IPS DF 6.9 (cell line): ENCODE measurements around the gene TTC23.

Experiments
- DNase-seq: peaks from one replicate; pipeline ENCODE4 v3.0.0-alpha.2; 2013; ENCODE audit warnings: low read depth, low spot score
- H3K27ac ChIP-seq: one replicate; pipeline ENCODE4 v1.5.1; 2013; ENCODE audit warnings: low read length, control low read depth
- H3K27me3 ChIP-seq: 2 replicates; pipeline ENCODE4 v1.6.1; 2013; ENCODE audit warnings: mild to moderate bottlenecking, low read length; ENCODE audit not compliant: control insufficient read depth, insufficient read depth
- H3K36me3 ChIP-seq: 2 replicates; pipeline ENCODE4 v1.6.1; 2013; ENCODE audit warnings: low read length; ENCODE audit not compliant: control insufficient read depth, insufficient read depth
- H3K4me1 ChIP-seq: 2 replicates; pipeline ENCODE4 v1.6.1; 2013; ENCODE audit warnings: low read length; ENCODE audit not compliant: control insufficient read depth, insufficient read depth
- H3K4me3 ChIP-seq: 2 replicates; pipeline ENCODE4 v1.5.1; 2013; ENCODE audit warnings: mild to moderate bottlenecking, low read length
- H3K9me3 ChIP-seq: 2 replicates; pipeline ENCODE4 v1.6.1; 2013; ENCODE audit warnings: low read length, inconsistent platforms; ENCODE audit not compliant: control insufficient read depth, insufficient read depth
- WGBS: extraction: QIAGEN DNeasy Blood & Tissue Kit; methylation state at CpG from one replicate; pipeline ENCODE4 v1.1.7; 2013; ENCODE audit warnings: mixed read lengths, missing lambda C conversion rate; ENCODE audit not compliant: insufficient read length, insufficient coverage; 5-methylcytosine and 5-hydroxymethylcytosine counted together

The TTC23 gene

DNA sequence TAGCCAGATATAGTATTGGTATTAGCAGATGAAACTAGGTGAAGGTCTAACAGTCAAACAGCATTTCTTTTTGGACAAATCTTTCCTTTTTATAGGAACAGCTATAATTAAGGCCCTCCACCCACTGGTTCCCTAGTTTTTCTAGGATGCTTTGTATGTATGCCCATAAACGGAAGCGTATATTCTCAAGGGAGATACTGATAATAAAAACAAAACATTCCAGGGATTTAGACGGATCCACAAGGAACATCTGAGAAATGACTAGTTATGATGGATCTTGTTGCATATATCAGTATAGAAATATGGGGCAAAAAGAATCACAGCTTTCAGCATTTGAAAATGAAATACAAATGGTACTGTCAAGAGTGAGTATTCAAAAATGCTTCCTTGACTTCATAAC is 24.4 kb upstream of the TTC23 start:
- Histone ChIP-seq H3K4me3 (no peak overlapping the region), H3K27me3 (no peaks in the 10 kb centered on the region), H3K4me1 (no peaks in the 10 kb centered on the region), H3K36me3 (no peaks in the 10 kb centered on the region), H3K27ac (no peak overlapping the region), H3K9me3 (no peaks in the 10 kb centered on the region)
- no peak for DNase-seq
- WGBS, result no CpG with 5 or more reads among the region's 3 CpGs

GRCh38 chr15:99268431-99268830 is 19.1 kb upstream of the TTC23 start:
- WGBS, result no CpG with 5 or more reads among the region's 5 CpGs
- Histone ChIP-seq H3K4me3 (no peak overlapping the region), H3K9me3 (no peaks in the 10 kb centered on the region), H3K36me3 (no peaks in the 10 kb centered on the region), H3K27me3 (no peaks in the 10 kb centered on the region), H3K27ac (no peak overlapping the region), H3K4me1 (0 out of 2 replicates have a peak, but pooled peaks cover 3% of the 10 kb centered on the region)
- no peak for DNase-seq

- Histone ChIP-seq H3K4me3 (no peak overlapping the region), H3K27me3 (no peaks in the 10 kb centered on the region), H3K36me3 (no peaks in the 10 kb centered on the region), H3K9me3 (no peaks in the 10 kb centered on the region), H3K27ac (no peak overlapping the region), H3K4me1 (0 out of 2 replicates have a peak, but pooled peaks cover 3% of the 10 kb centered on the region)
- WGBS, result no CpG with 5 or more reads among the region's 3 CpGs
- no peak for DNase-seq
Measured at GRCh38 chr15:99267957-99268356, 18.6 kb upstream of the TTC23 start.

DNA sequence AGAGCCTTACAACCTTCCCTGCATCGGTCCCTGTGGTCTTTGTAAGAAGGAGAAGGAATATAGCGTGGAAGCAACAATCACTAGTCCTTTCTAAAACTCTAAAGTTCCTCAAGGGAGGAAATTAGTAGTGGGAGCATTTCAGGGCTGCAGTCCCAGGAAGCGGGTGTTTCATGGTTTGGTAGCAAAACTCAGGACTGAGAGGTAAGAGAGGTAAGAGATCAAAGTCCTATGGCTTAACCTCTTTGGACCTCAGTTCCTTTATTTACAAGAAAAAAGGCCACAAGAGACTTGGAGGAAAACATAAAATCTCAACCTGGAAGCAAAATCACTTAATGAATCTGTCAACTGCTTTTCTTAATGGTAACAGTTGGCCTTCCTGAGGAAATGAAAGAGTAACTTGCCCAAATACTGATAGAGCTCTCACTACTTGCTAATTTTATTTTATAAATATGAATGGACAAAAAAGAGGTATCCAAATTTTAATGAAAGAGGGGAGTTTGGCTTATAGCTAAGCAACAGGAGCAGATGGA is 16.2 kb upstream of the TTC23 start:
- H3K36me3 ChIP-seq, result no peaks in the 10 kb centered on the region
- DNase-seq, result no peak
- no peak overlapping the region for H3K27ac ChIP-seq
- no peak overlapping the region for H3K4me3 ChIP-seq
- no peaks in the 10 kb centered on the region for H3K27me3 ChIP-seq
- no peaks in the 10 kb centered on the region for H3K9me3 ChIP-seq
- no CpG with 5 or more reads among the region's 3 CpGs for WGBS
- H3K4me1 ChIP-seq, result 0 out of 2 replicates have a peak, but pooled peaks cover 3% of the 10 kb centered on the region

- no peak overlapping the region for H3K4me3 ChIP-seq
- H3K27me3 ChIP-seq, result no peaks in the 10 kb centered on the region
- no peak overlapping the region for H3K27ac ChIP-seq
- no peak for DNase-seq
- no peaks in the 10 kb centered on the region for H3K36me3 ChIP-seq
- H3K4me1 ChIP-seq, result 0 out of 2 replicates have a peak, but pooled peaks cover 3% of the 10 kb centered on the region
- no peaks in the 10 kb centered on the region for H3K9me3 ChIP-seq
- no CpG with 5 or more reads among the region's 5 CpGs for WGBS
Measured at GRCh38 chr15:99264125-99264524, 14.7 kb upstream of the TTC23 start.

GRCh38 chr15:99257107-99257750 is 7.8 kb upstream of the TTC23 start:
- no peak for DNase-seq
- Histone ChIP-seq H3K36me3 (no peaks in the 10 kb centered on the region), H3K4me3 (no peak overlapping the region), H3K4me1 (no peaks in the 10 kb centered on the region), H3K27me3 (no peaks in the 10 kb centered on the region), H3K27ac (no peak overlapping the region), H3K9me3 (no peaks in the 10 kb centered on the region)
- WGBS, result no CpG with 5 or more reads among the region's 12 CpGs

GRCh38 chr15:99253381-99254090 is 4.2 kb upstream of the TTC23 start:
- Histone ChIP-seq H3K4me3 (no peak overlapping the region), H3K9me3 (no peaks in the 10 kb centered on the region), H3K4me1 (no peaks in the 10 kb centered on the region), H3K27ac (no peak overlapping the region), H3K27me3 (no peaks in the 10 kb centered on the region), H3K36me3 (no peaks in the 10 kb centered on the region)
- 100% methylated on average over 2 of the region's 6 CpGs for WGBS
- no peak for DNase-seq

DNA sequence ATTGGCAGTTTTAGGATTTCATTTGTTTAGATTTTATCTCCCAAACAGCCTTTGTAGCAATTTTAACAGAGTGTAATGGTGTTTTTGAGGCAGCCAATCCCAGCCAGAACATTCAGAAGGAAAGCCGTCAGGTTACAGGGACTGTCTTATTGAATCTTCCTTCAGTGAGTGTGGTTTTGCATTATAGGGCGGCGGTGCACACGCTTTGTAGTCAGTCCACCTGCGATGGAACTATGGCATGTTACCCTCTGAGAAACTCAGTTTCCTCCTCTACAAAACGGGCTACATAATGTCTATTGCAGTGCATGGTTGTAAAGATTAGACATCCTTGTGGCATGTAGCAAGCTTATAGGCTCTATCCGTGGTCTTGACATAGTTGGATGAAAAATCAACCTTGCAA is 2.9 kb upstream of the TTC23 start:
- no peak for DNase-seq
- Histone ChIP-seq H3K9me3 (no peaks in the 10 kb centered on the region), H3K27ac (no peak overlapping the region), H3K27me3 (no peaks in the 10 kb centered on the region), H3K4me3 (no peak overlapping the region), H3K36me3 (no peaks in the 10 kb centered on the region), H3K4me1 (no peaks in the 10 kb centered on the region)
- WGBS, result no CpG with 5 or more reads among the region's 7 CpGs

DNA sequence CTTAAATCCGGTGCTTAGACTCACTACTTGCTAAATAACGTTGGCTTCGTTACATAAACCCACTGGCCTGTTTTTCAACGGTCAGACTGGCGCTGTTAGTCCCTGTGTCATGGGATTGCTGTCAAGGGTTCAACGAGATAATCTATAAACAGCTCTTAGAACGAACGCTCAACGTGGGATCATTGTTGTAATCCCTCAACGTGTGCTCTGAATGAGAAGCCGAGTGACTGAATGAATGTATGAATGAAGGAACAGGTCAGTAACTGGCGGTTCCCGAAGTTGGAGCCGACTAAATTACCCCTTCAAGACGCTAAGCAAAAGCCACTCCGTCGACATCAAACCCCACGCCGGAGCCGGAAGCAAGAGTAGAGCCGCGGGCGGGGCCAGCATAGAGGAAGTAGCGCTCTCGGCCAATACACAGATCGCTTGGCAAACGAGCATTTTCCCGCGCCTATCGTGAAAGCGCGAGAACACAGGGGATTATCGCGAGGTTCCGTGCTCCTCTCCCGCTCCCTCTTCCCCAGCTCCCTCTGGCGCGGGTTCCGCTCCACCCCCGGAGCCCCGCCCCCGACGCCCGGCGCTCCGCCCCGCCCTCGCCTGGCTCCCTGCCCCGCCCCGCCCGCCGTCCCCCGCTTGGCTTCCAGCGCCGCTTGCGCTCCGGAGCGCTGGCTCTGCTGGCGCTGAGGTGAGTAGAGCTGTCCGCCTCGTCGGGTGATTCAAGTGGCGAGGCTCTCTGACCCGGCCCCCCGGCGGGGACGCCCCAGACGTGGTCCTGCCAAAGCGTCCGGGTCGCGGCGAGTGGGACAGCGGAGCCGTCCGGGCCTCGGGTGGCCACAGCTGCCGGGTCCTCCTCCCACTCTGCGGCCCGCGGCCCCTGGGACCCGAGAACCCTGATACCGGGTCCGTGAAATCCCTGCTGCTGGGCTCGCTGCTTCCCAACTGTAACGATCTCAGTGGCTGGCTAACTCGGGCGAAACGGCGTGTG is 1.8 kb upstream of the TTC23 start, which contains the start of gene LRRC28:
Gene LRRC28 (plus strand): TSS at position 625 of the 985 bp plus-strand sequence. CDS start 4,477 bp downstream, outside the sequence.
- Histone ChIP-seq H3K27me3 (no peaks in the 10 kb centered on the region), H3K9me3 (no peaks in the 10 kb centered on the region), H3K4me1 (no peaks in the 10 kb centered on the region), H3K36me3 (no peaks in the 10 kb centered on the region), H3K27ac (no peak within 1 kb of the TSS), H3K4me3 (peak within 1 kb of the TSS; percentile 86)
- DNase-seq, result peak; percentile 98
- no CpG with 5 or more reads among the region's 90 CpGs for WGBS

GRCh38 chr15:99250494-99250856 is 1.1 kb upstream of the TTC23 start:
- DNase-seq, result no peak
- Histone ChIP-seq H3K27ac (no peak overlapping the region), H3K4me3 (peak overlapping the region; percentile 72; the same call in 1 of the 2 replicates), H3K36me3 (no peaks in the 10 kb centered on the region), H3K4me1 (no peaks in the 10 kb centered on the region), H3K27me3 (no peaks in the 10 kb centered on the region), H3K9me3 (no peaks in the 10 kb centered on the region)
- WGBS, result no CpG with 5 or more reads among the region's 7 CpGs
